GM19035 (cell line): ENCODE data around the gene IRF8.
"Not testable (repeated sequence)": the region's sequence is repeated elsewhere in the genome, so short reads cannot be mapped to it uniquely, and the experiment has no call there.

ENCODE experiments used
- ATAC-seq: cut with Tn5 transposase; IDR thresholded peaks from one replicate; pipeline ENCODE4 v1.9.1; 2021; ENCODE audit not compliant: unreplicated experiment

Gene IRF8

DNA sequence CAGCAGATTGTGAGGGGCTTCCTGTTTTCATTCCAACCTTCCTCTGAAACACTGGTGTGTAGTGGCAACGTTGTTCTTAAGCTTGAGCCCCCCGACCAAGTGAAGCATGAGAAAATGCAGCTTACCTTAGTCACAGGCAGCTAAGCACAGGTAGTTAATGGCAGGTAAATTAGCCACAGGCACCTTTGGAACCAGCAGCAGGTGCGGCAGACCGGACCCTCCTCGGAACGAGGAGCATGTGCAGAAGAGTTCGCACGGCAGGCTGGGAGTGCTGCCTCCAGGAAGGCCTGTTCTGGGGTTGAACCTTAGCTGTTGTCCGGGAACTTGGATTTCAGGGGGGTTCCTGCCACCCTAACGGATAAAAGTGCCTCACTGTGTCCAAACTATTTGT, 7.2 kb upstream of the IRF8 start:
- no peak for ATAC-seq

DNA sequence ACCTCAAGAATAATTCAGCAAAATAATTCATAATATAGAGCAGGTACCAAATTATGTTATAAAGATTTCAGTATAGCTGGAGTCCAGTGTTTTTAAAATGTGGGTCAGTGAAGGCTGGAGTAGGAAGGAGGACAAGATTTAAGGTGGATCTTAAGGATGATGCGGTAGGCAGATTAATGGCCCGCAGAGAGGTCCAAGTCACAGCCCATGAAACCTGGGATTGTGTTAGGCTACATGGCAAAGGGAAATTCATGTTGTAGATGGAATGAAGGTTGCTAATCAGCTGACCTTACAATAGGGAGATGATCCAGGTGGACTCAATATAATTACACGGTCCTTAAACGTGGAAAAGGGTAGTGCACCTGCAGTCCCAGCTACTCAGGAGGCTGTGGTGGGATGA, 6.2 kb upstream of the IRF8 start:
- no peak for ATAC-seq

DNA sequence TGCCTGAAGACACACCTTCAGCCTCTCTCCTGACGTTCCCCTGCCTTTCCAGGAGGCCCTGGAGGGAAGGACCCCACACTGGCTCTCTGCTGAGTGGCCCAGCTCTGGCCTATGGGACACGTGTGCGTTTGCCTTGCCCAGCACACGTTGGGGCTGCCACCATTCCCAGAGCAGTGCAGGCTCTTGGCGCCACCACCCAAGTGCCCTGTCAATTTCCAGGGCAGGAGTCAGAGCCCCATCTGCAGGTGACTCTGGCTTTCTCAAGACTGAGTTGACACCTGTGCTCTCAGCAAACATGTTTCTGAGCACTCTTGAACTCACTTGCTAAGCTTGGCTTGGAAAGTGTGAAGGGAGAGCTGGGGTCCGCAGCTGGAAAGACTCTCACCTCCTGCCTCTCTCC, 4.7 kb upstream of the IRF8 start:
- ATAC-seq: no peak

DNA sequence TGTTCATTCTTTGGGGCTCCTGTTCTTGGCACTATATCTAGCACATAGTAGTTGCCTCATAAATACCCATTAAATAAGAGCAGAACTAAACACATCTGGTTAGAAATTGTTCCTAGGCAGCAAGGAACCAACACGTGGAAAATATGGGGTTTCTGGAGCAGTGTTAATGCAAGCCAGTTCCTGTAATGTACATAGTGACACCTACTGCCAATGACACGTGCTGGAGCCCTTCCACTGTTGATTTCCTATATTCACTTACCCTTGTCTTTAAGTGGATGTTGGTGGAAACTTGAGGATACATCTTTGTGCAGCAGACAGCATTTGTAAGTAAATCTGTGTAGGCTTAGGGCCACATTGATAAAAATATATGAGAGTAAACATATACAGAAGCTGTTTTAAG, 1.6 kb upstream of the IRF8 start:
- no peak for ATAC-seq

DNA sequence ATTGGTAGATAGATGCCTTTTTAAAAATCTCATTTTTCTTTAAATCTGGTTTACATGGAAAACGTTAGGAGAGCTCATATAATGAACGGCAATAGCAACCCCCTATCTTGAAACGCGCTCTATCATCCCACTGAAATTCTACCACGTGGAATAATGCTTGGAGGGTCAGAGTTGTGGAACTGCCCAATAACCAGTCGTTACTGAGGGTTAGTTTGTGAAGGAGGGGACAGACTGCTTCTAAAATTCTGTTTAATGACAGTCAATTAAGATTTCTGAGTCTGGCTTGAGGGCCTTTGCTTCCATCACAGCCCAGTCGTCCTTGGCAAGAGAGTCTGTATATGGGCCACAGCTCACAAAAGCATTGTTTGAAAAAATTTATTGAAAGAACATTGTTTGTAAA, 482 bp downstream of the IRF8 start:
- no peak for ATAC-seq

DNA sequence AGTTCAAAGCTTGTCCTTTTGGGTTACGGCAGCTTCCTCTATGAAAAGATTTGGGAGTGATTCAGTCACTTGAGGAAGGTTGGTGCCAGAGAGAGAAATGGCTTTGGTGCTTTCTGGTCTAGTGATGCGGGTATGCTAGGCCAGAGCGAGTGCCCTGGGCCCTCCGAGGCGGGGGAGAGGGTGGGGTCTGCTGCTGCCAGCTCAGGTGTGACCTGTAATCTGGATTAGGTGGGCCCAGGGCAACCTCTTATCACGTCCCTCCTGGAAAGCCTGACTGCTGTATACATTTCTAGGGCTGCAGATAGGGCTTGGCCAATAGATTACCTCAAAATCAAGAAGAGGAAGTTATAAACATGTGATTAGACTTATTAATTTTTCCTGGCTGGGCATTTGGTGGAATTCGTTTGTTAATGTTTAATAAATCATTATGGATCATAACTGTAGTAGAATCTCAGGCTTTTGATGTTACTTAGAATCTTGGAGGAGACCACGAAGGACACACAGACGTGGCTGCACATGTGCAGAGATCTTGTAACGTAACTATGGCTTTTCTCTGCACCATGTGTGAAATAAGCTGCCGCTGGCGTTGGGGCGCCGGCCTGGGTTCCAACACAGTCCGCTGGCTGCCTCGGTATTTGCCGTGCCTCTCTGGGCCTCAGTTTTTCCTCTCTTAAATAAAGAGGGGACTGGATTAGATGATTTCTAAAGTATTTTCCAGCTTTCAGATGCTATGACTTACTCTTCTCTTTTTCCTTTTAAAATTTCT, 1.2 kb downstream of the IRF8 start:
- no peak for ATAC-seq

DNA sequence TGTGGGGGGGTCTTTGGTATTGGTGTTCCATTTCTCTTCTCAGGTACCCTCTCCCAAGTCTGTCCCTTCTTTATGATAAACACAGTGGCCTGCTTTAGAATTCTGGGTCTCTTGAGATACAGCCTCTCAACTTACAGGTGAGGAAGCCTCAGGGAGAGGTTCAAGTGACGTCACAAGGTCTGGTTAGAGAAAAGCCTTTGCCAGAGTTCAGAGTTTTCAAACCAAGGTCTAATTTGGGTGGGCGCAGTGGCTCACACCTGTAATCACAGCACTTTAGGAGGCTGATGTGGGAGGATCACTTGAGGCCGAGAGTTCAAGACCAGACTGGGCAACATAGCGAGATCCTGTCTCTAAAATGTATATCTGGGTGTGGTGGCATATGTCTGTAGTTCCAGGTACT, 2.1 kb downstream of the IRF8 start:
- ATAC-seq: no peak

DNA sequence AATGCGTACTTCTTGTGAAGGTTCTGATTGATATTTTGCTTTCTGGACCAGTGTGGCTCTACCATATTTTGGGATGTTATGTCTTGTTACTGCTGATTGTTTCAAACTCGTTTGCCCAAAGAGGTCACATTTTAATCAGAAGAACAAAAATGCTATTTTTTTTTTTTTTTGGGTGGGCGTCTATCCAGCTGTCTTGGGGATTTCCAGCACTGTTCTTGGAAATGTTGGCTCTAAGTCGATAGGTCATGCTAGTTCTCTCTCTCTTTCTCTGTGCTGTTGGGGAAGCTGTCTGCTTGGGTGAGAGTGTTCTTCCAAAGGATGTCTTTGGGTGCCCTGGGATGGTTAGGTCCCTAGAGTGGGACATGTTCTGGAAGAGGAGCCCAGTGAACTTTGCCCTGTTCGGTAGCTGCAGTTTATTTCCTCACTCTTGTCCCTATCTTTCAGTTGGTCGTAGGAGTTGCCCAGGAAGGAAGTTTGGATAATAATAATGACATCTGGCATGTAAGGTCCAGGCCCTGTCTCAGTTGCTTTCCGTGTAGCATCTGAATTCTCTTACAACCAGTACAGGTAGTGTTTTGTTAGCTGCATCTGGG, 2.9 kb downstream of the IRF8 start:
- no peak for ATAC-seq

DNA sequence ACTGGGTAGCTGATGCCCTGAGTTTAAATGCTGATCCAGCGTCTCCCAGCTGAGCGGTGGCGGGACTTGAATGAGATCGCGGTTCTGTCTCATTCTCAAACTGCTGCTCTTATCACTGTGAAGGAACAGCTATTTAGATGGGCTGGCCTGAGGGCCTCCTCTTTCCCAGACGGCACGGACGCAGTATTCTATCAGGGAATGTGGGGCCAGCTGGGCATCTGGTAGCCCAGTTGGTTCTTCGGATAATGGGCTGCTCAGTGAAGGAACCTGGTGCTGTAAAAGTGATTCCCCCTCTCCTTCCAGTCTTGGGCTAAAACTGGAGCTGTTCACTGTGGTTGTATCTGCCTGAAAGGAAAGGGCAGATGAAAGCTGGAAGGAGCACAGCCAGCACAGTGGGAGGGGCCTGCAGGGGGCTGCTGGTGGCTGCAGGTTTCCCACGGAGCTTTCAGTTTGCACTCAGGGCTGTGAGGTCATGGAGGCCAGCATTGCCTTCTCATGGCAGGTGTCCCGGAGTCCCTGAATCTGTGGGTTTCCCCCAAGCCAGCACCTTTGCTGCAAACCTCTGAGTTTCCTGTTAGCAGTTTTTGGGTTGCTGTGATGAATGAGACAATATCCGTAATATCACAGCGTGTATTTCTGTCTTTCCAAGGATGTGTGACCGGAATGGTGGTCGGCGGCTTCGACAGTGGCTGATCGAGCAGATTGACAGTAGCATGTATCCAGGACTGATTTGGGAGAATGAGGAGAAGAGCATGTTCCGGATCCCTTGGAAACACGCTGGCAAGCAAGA, 3.6 kb downstream of the IRF8 start:
- peak; percentile 63 for ATAC-seq

DNA sequence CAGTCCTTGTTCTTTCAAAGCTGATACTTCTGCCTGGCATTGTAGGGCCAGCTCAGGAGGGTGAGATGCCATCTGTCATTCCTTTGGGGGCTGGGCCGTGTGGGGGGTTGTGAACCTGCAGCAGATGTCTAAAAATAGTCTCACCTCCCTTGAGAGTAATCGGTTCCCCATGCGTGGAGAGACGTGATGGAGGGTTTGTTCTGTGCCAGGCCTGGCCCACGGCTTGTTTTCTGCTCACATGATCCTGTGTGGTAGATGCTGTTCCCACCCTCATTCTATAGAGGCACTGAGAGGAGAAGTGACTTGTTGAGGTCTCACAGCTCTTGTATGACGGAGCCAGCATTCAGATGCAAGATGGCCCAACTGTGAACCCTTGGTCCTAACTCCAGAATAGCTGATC, 4.6 kb downstream of the IRF8 start:
- ATAC-seq: no peak

DNA sequence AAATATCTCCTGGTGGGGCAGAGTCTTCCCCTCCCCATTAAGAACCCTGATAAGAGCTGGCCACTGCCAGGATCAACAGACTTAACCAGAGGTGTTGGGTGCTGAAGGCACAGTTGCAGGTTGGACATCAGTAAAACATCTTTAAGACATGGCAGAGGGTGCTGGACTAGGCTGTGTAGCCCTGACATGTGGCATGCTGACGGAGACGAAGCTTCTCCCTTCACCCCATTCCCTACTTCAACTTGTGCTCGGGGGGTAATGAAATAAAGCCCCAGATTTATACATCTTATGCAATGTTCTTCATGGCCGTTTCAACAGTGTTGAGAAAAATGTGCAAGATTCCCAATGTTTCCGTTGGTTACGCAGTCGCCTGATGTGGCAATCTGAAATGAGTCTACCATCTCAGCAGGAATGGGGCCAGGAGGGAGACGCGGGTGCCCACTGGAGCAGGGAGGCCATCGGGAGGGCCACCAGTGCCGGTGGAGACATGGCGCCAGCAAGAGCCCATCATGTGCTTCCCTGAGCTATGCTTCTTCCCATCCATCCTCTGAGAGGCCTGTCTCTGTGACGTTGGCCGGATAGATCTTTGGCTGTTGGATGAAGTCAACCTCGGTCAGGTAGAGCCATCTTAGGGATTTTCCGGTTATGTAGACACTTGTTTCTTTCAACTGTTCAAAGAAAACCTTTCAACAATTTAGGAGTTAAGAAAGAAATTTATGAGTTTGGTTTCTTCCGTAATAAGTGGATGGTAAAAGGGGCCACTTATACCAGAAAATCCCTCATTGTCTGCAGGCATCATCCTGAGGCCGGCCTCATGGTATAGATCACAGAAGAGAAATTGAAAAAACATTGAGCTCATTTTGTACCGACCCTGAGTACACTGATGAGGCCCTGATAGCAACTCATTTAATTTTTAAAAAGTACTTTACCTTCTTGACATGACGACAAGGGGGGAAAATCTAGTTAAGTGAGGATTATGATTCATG, 6.4 kb downstream of the IRF8 start:
- no peak for ATAC-seq

DNA sequence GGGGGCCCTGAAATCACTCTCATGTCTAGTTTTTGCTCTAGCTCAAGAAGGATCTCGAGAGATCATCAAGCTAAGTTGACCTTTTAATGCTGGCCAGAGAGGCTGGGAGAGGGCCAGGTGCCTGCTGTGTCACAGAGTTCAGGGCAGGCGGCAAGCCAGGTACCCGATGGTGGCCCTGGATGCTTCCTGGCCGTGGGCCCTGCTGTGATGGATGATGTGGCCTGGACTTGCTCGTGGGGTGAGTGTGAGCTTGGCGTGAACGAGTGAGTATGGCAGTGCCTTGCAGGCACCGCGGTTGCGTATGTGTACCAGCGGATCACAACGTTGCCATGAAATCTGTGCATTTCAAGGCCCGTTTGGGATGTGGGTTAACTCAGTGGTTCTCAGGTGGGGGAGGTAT, 7.4 kb downstream of the IRF8 start:
- ATAC-seq: no peak

DNA sequence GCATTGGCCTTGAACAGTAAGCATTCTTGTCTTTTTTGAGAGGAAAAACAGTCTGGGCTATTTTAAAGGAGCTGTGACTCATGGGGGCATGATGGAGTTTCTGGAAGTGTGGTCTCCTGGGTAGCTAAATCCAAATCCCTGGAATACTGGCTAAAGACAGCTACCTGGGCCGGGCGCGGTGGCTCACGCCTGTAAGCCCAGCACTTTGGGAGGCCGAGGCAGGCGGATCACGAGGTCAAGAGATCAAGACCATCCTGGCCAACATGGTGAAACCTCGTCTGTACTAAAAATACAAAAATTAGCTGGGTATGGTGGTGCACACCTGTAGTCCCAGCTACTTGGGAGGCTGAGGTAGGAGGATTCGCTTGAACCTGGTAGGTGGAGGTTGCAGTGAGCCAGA, 8.3 kb downstream of the IRF8 start:
- ATAC-seq: not testable (repeated sequence)

DNA sequence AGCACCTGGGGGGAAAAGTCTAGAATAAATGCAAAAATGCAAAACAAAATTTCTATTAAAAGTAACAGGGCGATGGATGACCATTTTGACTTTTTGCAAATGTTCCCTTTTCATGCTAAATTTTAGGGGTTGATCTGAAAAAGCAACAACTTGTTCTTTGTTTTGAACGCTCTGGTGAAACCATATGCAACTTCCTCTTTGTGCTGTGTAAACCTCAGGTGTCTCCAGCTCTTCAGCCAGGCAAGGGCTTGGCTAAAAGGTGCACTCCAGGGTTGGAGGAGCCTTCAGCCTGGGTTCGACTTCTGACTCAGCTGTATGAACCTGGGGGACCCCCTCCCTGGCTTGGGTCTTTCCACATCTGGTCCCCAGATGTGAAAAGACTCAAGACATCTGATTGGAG, 9.5 kb downstream of the IRF8 start:
- peak; percentile 51 for ATAC-seq

DNA sequence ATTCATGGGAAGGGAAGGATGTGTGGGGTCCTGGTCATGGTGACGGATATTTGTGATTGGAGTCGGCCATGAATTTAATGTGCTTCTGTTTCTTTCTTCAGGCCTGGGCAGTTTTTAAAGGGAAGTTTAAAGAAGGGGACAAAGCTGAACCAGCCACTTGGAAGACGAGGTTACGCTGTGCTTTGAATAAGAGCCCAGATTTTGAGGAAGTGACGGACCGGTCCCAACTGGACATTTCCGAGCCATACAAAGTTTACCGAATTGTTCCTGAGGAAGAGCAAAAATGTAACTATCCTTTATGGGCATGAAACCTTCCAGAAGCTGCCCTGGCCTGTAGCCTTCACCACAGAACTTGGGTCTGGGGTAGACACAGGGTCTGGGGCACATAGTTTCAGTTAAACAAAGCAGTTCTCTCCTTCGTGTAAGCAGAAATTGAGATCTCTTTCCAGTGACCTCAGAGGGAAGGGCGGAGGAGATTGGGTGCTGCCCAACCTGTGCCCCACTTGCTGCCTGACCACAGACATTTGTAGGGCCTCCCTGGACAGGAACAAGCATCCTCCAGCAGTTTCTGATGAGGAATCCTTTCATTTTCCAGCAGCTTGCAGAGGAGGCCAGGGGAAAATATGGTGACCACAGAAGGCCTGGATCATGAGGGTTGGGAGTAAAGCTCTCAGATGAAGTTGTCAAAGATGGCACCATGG, 10.1 kb downstream of the IRF8 start:
- no peak for ATAC-seq

DNA sequence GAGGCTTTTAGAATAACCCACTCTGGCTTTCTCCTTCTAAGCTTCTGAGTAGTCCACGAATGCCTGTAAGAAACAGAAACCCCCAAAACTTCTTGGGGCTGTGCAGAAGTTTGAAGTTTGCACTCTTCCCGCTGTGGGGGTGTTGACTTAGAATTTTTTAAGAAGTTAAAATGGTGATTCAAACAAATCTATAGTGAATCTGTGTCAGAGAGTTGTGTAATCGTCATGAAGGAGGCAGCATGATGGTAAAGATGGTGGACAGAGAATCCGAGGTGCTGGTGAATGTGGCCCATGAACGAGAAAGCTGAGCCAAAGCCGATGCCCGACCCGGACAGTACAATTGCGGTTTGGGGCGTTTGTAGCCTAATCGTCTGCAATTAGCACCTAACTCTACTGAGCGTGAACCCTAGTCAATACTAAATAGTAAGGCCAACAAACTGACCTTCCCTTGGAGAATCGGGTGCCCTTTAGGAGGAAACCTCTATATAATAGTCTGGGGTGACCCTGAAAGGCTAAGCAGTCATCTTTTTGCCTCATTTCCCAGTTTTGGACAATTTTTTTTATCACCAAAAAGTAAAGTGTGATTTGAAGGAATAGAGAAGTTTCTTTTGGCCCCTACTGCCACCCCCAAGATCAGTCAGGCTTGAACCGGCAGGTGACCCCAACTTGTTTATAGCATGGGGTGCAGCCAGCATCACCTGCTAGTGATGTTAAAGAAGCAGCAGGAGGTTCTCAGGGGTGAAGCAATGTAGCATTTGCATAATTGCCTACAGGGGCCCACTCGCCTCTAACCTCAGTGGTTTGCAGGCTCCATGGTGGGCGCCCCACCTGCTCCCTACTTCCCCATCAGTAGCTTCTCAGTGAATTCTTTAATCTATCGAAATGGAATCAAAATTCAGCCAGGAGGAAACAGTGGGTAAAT, 11.2 kb downstream of the IRF8 start:
- no peak for ATAC-seq

DNA sequence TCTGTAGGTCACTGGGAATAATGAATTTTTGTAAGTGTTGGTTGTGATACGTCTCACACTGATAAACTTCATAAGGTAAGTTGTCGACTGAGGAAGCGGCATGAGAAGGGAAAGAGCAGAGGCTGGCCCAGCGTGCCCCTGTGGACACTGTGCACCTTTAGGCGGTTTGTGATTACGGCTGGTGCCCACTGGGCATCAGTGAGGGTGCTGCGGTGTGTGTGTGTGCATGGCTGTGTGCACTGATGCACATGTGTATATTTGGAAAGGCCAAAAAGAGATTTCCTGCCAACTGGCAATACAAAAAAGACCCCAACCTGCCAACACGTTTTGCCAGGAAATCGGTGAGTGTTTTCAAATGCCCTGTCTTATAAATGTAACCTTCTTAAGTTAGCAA, 11.9 kb downstream of the IRF8 start:
- ATAC-seq: no peak

DNA sequence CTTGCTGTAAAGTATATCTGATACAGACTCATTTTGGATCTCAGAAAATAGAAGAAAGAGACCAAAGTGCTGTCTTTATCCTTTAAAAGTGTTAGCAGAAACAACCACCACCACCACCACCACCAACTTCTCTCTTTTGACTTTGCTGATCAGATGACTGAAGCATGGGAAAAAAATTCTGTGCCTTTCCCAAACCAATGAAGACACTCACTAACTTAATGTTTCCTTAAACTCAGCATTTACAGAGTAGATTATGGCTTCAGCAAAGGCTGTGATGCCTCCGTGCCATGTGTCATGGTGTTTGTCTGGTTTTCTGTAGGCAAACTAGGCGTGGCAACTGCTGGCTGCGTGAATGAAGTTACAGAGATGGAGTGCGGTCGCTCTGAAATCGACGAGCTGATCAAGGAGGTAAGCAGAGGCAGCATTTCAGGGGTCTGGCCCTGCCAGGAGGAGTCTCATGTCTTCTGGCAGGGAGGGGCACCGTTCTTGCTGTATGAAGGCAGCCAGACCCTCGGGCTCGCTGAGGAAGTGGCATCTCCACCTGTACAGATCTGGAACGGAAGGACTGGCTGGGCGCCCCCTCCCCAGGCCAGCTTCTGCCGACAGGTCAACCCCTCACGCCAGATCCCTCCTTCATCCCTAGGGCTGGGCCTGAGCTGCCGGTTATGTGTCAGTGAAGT, 12.4 kb downstream of the IRF8 start:
- no peak for ATAC-seq
